H1 (cell line): ENCODE data around the gene THEM5. TPM values are rescaled to one million over a fixed set of nuclear protein-coding genes. Genes with fewer than 3 reads are reported as not detected.

Experiments
- CTCF ChIA-PET: fragments of 300-600 bp; sonication (Branson Sonifier 250); formaldehyde crosslinking; loops from one replicate; lab custom pipeline; 2021; ENCODE audit not compliant: partially characterized antibody; lab: Charles Lee
- POLR2A ChIA-PET: fragments of 300-600 bp; sonication (Branson Sonifier 250); formaldehyde crosslinking; loops from one replicate; lab custom pipeline; 2021; ENCODE audit warnings: inconsistent platforms; ENCODE audit not compliant: partially characterized antibody; lab: Charles Lee
- DNase-seq, 2 experiments: peaks; one replicate each; pipeline versions ENCODE4 v3.0.0 to v3.0.0-alpha.2; 2010 to 2022; ENCODE audit warnings: low spot score in 2 of 2, low read depth in 1 of 2, mixed read lengths in 1 of 2
- FAIRE-seq: peaks from 2 replicates; lab custom pipeline; 2011; peaks lifted over from hg19 to GRCh38; lab: Jason Lieb, UNC
- H2AFZ ChIP-seq: 2 replicates; pipeline ENCODE4 v1.8.1; 2012; ENCODE audit warnings: low read length, inconsistent platforms
- H2AK5ac ChIP-seq: 2 replicates; pipeline ENCODE4 v1.6.1; 2013; ENCODE audit warnings: low read depth, low read length
- H2BK120ac ChIP-seq: replicated peaks from 2 replicates; pipeline ENCODE3; 2013; ENCODE audit warnings: low read depth, low read length, inconsistent platforms
- H2BK12ac ChIP-seq: 2 replicates; pipeline ENCODE4 v1.6.1; 2013; ENCODE audit warnings: low read depth, low read length
- H2BK15ac ChIP-seq: 2 replicates; pipeline ENCODE4 v1.6.1; 2013; ENCODE audit warnings: low read length
- H2BK20ac ChIP-seq: 2 replicates; pipeline ENCODE4 v1.6.1; 2013; ENCODE audit warnings: low read length
- H2BK5ac ChIP-seq: 2 replicates; pipeline ENCODE4 v1.6.1; 2013; ENCODE audit warnings: low read depth, low read length
- H3K14ac ChIP-seq: 2 replicates; pipeline ENCODE4 v1.6.1; 2013; ENCODE audit warnings: inconsistent platforms; ENCODE audit not compliant: insufficient read length
- H3K18ac ChIP-seq: 2 replicates; pipeline ENCODE4 v1.6.1; 2013; ENCODE audit warnings: low read length; ENCODE audit errors: extremely low read depth
- H3K23ac ChIP-seq: 2 replicates; pipeline ENCODE4 v1.6.1; 2013; ENCODE audit warnings: inconsistent platforms; ENCODE audit not compliant: insufficient read length
- H3K23me2 ChIP-seq: 2 replicates; pipeline ENCODE4 v1.6.1; 2013; ENCODE audit warnings: low read depth, low read length
- H3K27ac ChIP-seq: 2 replicates; pipeline ENCODE4 v1.6.1; 2011; ENCODE audit warnings: low read depth, low read length, inconsistent platforms
- H3K27me3 ChIP-seq, 4 experiments: replicated peaks in 1 of 4; 1 replicate in 1 of 4; 2 replicates in 3 of 4; pipeline versions ENCODE4 v1.6.1 to v1.8.1; 2011 to 2013; ENCODE audit warnings: low read length in 3 of 4, mild to moderate bottlenecking in 3 of 4, inconsistent platforms in 2 of 4, mixed read lengths in 2 of 4, moderate library complexity in 1 of 4; ENCODE audit not compliant: control insufficient read depth in 3 of 4, insufficient read depth in 3 of 4; ENCODE audit errors: extremely low read depth in 1 of 4
- H3K36me3 ChIP-seq, 4 experiments: 2 replicates each; pipeline versions ENCODE4 v1.6.1 to v1.8.1; 2011 to 2013; ENCODE audit warnings: mild to moderate bottlenecking in 4 of 4, low read length in 3 of 4, moderate library complexity in 2 of 4, control low read depth in 1 of 4, inconsistent platforms in 1 of 4; ENCODE audit not compliant: insufficient read depth in 4 of 4, control insufficient read depth in 2 of 4
- H3K4ac ChIP-seq: replicated peaks from 2 replicates; pipeline ENCODE3; 2013; ENCODE audit warnings: low read length, low read depth, mixed read lengths, inconsistent platforms; ENCODE audit not compliant: insufficient read length
- H3K4me1 ChIP-seq, 4 experiments: replicated peaks in 1 of 4; 1 replicate in 1 of 4; 2 replicates in 3 of 4; pipeline versions ENCODE4 v1.6.1 to v1.8.1; 2011 to 2013; ENCODE audit warnings: low read length in 3 of 4, inconsistent platforms in 2 of 4, mixed read lengths in 1 of 4; ENCODE audit not compliant: insufficient read depth in 4 of 4, control insufficient read depth in 3 of 4
- H3K4me2 ChIP-seq, 2 experiments: 2 replicates each; pipeline versions ENCODE4 v1.6.1 to v1.8.1; 2011 to 2013; ENCODE audit warnings: low read depth in 2 of 2, low read length in 2 of 2, control low read depth in 1 of 2, inconsistent platforms in 1 of 2, mild to moderate bottlenecking in 1 of 2; ENCODE audit not compliant: insufficient read depth in 1 of 2
- H3K4me3 ChIP-seq, 4 experiments: fragments of 200-600, 300-600 bp in 1 of 4; sonication (generic), shearing (Covaris generic), sonication (Bioruptor Twin) in 1 of 4; 2 replicates each; pipeline versions ENCODE4 v1.5.1 to v1.8.1; 2011 to 2016; ENCODE audit warnings: low read length in 4 of 4, low read depth in 3 of 4, control low read depth in 2 of 4, inconsistent platforms in 2 of 4, mild to moderate bottlenecking in 2 of 4, mixed read lengths in 1 of 4, moderate library complexity in 1 of 4; ENCODE audit not compliant: insufficient read depth in 2 of 4; ENCODE audit errors: extremely low read depth in 1 of 4
- H3K56ac ChIP-seq: replicated peaks from 2 replicates; pipeline ENCODE3; 2013; ENCODE audit warnings: low read depth, mild to moderate bottlenecking, mixed read lengths, low read length, inconsistent platforms; ENCODE audit not compliant: insufficient read length
- H3K79me1 ChIP-seq: 2 replicates; pipeline ENCODE4 v1.6.1; 2013; ENCODE audit warnings: low read depth, low read length, control low read depth
- H3K79me2 ChIP-seq, 2 experiments: 2 replicates each; pipeline versions ENCODE4 v1.6.1 to v1.8.1; 2012 to 2013; ENCODE audit warnings: low read length in 2 of 2, mild to moderate bottlenecking in 2 of 2, inconsistent platforms in 1 of 2; ENCODE audit not compliant: insufficient read depth in 2 of 2, control insufficient read depth in 1 of 2
- H3K9ac ChIP-seq, 4 experiments: replicated peaks in 1 of 4; 1 replicate in 1 of 4; 2 replicates in 3 of 4; pipeline versions ENCODE4 v1.6.1 to v1.8.1; 2011 to 2013; ENCODE audit warnings: low read depth in 3 of 4, low read length in 3 of 4, control low read depth in 2 of 4, mild to moderate bottlenecking in 2 of 4, moderate library complexity in 2 of 4, inconsistent platforms in 1 of 4; ENCODE audit errors: extremely low read depth in 1 of 4
- H3K9me3 ChIP-seq, 2 experiments: 2 replicates each; pipeline versions ENCODE4 v1.6.1 to v1.8.1; 2012 to 2013; ENCODE audit warnings: mild to moderate bottlenecking in 2 of 2, moderate library complexity in 2 of 2, control low read depth in 1 of 2, inconsistent platforms in 1 of 2, low read depth in 1 of 2, low read length in 1 of 2, mixed read lengths in 1 of 2; ENCODE audit not compliant: insufficient read depth in 2 of 2
- H4K20me1 ChIP-seq, 2 experiments: replicated peaks in 1 of 2; 2 replicates each; pipeline versions ENCODE3 to v1.8.1; 2011 to 2013; ENCODE audit warnings: inconsistent platforms in 2 of 2, low read length in 2 of 2, mild to moderate bottlenecking in 1 of 2; ENCODE audit not compliant: insufficient read depth in 2 of 2, control insufficient read depth in 1 of 2
- H4K5ac ChIP-seq: 2 replicates; pipeline ENCODE4 v1.6.1; 2013; ENCODE audit warnings: low read length, low read depth, mixed read lengths, inconsistent platforms; ENCODE audit not compliant: insufficient read length
- H4K8ac ChIP-seq: 2 replicates; pipeline ENCODE4 v1.8.0; 2013; ENCODE audit warnings: mild to moderate bottlenecking, moderate library complexity, low read length, inconsistent platforms; ENCODE audit not compliant: insufficient read depth; ENCODE audit errors: extremely low read depth
- H4K91ac ChIP-seq: replicated peaks from 2 replicates; pipeline ENCODE3; 2013; ENCODE audit warnings: low read length, mixed read lengths, inconsistent platforms; ENCODE audit not compliant: insufficient read length
- BRCA1 ChIP-seq: IDR thresholded peaks from 2 replicates; pipeline ENCODE4 v1.6.1; 2012; ENCODE audit warnings: low read depth, low read length, improper control_type of control experiment
- EP300 ChIP-seq, 2 experiments: IDR thresholded peaks; 1 replicate in 1 of 2; 2 replicates in 1 of 2; pipeline ENCODE4 v1.6.1; 2011 to 2012; ENCODE audit warnings: low read depth in 2 of 2, low read length in 2 of 2, mild to moderate bottlenecking in 2 of 2, borderline replicate concordance in 1 of 2, inconsistent platforms in 1 of 2, moderate library complexity in 1 of 2
- JUN ChIP-seq: IDR thresholded peaks from 2 replicates; pipeline ENCODE4 v1.6.1; 2011; ENCODE audit warnings: low read depth, mild to moderate bottlenecking, improper control_type of control experiment, low read length
- KDM4A ChIP-seq: IDR thresholded peaks from one replicate; pipeline ENCODE4 v1.7.1; 2012; ENCODE audit warnings: low read depth, mild to moderate bottlenecking, moderate library complexity, low read length, inconsistent platforms; ENCODE audit not compliant: severe bottlenecking
- KDM5A ChIP-seq: fragments of 200-600 bp; IDR thresholded peaks from 2 replicates; pipeline ENCODE4 v1.7.1; 2012; ENCODE audit warnings: mild to moderate bottlenecking, low read length, inconsistent platforms, mixed read lengths
- POLR2A ChIP-seq, 2 experiments: IDR thresholded peaks; 1 replicate in 1 of 2; 2 replicates in 1 of 2; pipeline ENCODE4 v1.6.1; 2011; ENCODE audit warnings: low read depth in 2 of 2, low read length in 2 of 2, mild to moderate bottlenecking in 2 of 2; ENCODE audit errors: control extremely low read depth in 1 of 2
- POLR2AphosphoS5 ChIP-seq: IDR thresholded peaks from 2 replicates; pipeline ENCODE4 v1.6.1; 2011; ENCODE audit warnings: low read depth, low read length
- SP1 ChIP-seq: IDR thresholded peaks from 2 replicates; pipeline ENCODE4 v1.6.1; 2011; ENCODE audit warnings: low read depth, low read length
- SRF ChIP-seq: IDR thresholded peaks from 2 replicates; pipeline ENCODE4 v1.6.1; 2011; ENCODE audit warnings: mild to moderate bottlenecking, low read depth, low read length, moderate library complexity
- TAF1 ChIP-seq: IDR thresholded peaks from 2 replicates; pipeline ENCODE4 v1.6.1; 2011; ENCODE audit warnings: mild to moderate bottlenecking, low read depth, low read length
- TBP ChIP-seq: IDR thresholded peaks from 2 replicates; pipeline ENCODE4 v1.6.1; 2011; ENCODE audit warnings: low read depth, low read length, improper control_type of control experiment
- WGBS, 2 experiments: shearing (Covaris generic) in 1 of 2; methylation state at CpG; one replicate each; pipeline versions ENCODE4 v1.1.6 to v1.1.7; 2013 to 2015; ENCODE audit warnings: low lambda C conversion rate in 2 of 2, mixed read lengths in 2 of 2, inconsistent platforms in 1 of 2, low coverage in 1 of 2, missing lambda C conversion rate in 1 of 2; ENCODE audit not compliant: insufficient replicate concordance in 2 of 2, insufficient coverage in 1 of 2, insufficient read length in 1 of 2; ENCODE audit errors: extremely low coverage in 1 of 2, missing lambda C conversion rate in 1 of 2; 5-methylcytosine and 5-hydroxymethylcytosine counted together
- polyA plus RNA-seq, 7 experiments: library from polyadenylated mRNA; depleted of rRNA in 3 of 7; stranded (reverse) in 5 of 7; unstranded in 2 of 7; fragments of >200 nt in 5 of 7; fragments of 200-250 nt in 2 of 7; gene quantifications; 1 replicate in 5 of 7; 2 replicates in 1 of 7; 4 replicates in 1 of 7; pipeline versions ENCODE4 v1.2.1 to v1.2.3, GENCODE V29; 2011 to 2013; ENCODE audit warnings: missing spikeins in 2 of 7, mixed read lengths in 2 of 7
- total RNA-seq: library from RNA; stranded (reverse); fragmentation: NEBNext Ultra II Directional; extraction: Animal tissue kit (Norgen Biotek cat#: 25700); gene quantifications from 2 replicates; pipeline ENCODE4 v1.2.1, GENCODE V29; 2021

Gene THEM5
- total and polyA plus RNA-seq, 2 of the 8 experiments (the other 6 are each of a cell fraction or from before 2014, with no cell fraction given) = not detected

DNA sequence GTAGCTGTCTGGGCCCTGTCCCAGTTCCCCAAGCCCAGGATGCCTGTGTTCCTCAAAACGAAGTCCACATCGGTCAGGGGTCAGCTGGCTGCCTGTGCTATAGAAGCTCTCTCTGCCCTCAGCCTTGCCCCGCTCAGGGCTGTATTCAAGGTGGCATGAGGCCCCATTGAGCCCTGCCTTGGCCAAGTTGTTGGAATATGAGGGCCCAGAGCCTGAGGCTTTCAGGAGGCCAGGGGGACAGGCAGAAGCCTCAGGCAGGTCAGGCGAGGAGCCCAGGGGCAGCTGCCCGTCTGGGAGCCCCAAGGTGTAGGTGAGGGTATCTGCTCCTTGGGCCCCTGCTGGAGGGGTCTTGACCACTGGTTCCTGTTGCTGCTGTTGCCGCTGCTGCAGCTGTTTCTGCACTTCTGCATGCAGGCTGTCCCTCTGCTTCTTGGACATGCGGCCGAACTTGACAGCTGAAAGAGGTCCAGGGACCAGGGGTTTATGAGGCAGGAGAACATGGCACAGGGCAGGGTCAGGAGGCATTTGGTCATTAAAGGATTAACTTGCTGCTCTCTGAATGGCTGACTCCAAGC lies 38.5 kb downstream of the THEM5 start:
- Histone ChIP-seq H3K56ac (no peak overlapping the region), H3K23ac (no peak overlapping the region), H4K8ac (no peak overlapping the region; the same call in 1 of the 2 replicates), H2AFZ (no peak overlapping the region), H2BK5ac (no peak overlapping the region), H3K4me3 (no peak overlapping the region), H4K20me1 (no peaks in the 10 kb centered on the region), H2BK120ac (no peak overlapping the region), H2AK5ac (no peak overlapping the region), H4K5ac (no peak overlapping the region), H2BK12ac (no peak overlapping the region), H4K91ac (no peak overlapping the region), H3K79me1 (no peaks in the 10 kb centered on the region), H3K9ac (no peak overlapping the region), H3K18ac (no peak overlapping the region), H3K4me2 (no peak overlapping the region), H3K23me2 (no peaks in the 10 kb centered on the region; the same call in 1 of the 2 replicates), H3K36me3 (no peaks in the 10 kb centered on the region), H3K14ac (no peak overlapping the region), H3K4ac (no peak overlapping the region), H3K4me1 (peaks cover 0 to 1% (median 0%) of the 10 kb centered on the region in 4 experiments; a peak in 1 of 7 replicates), H3K27ac (no peak overlapping the region), H3K79me2 (no peaks in the 10 kb centered on the region), H3K9me3 (no peaks in the 10 kb centered on the region), H2BK15ac (no peak overlapping the region), H2BK20ac (no peak overlapping the region), H3K27me3 (no peaks in the 10 kb centered on the region)
- FAIRE-seq (no peak), DNase-seq (no peak)
- POLR2A ChIA-PET = no interaction called here
- CTCF ChIA-PET = interaction anchor here (1.1 to 1.6 kb wide), 3 partner anchors 8 to 153 kb away, joined by 3 to 5 read pairs (median 3); no protein-coding TSS in a partner anchor
- no peak for TF ChIP-seq TAF1
- TF ChIP-seq SRF = no peak
- no peak for TF ChIP-seq SP1
- no peak for TF ChIP-seq KDM5A
- no peak for TF ChIP-seq BRCA1
- no peak for TF ChIP-seq KDM4A
- no peak for TF ChIP-seq JUN
- no peak for TF ChIP-seq POLR2AphosphoS5
- TF ChIP-seq EP300 (IDR thresholded peaks at IDR 0.05; ENCODE audit: borderline replicate concordance in 1 of 2, low read depth in 2 of 2, low read length in 2 of 2) = no peak
- TF ChIP-seq TBP = no peak
- TF ChIP-seq POLR2A (IDR thresholded peaks at IDR 0.05; ENCODE audit: control extremely low read depth in 1 of 2, low read depth in 2 of 2, low read length in 2 of 2) = no peak
- WGBS, 2 experiments = 94% methylated on average over 8 of the region's 8 CpGs; no CpG with 5 or more reads in 1 of the 2 experiments
